Activated naive CD4-positive, alpha-beta T cell treated with anti-CD3 and anti-CD28 coated beads for 36 hours (primary cell): Measurements from ENCODE around the gene CYP4V2. TPM values are rescaled to one million over a fixed set of nuclear protein-coding genes. Genes with fewer than 3 reads are reported as not detected.

Source experiments
- CTCF ChIA-PET: fragments of 350-600 bp; sonication (Branson Sonifier 250); formaldehyde crosslinking; loops from one replicate; lab custom pipeline; 2021; ENCODE audit warnings: antibody characterized with exemption; lab: Charles Lee
- DNase-seq: peaks from one replicate; pipeline ENCODE4 v3.0.0-alpha.2; 2020
- H3K27ac Mint-ChIP-seq: one replicate; pipeline ENCODE4 v1.8.0; 2021; ENCODE audit warnings: mild to moderate bottlenecking, mixed read lengths
- H3K27me3 Mint-ChIP-seq: one replicate; pipeline ENCODE4 v1.8.0; 2021; ENCODE audit warnings: low read depth, mixed read lengths
- H3K36me3 Mint-ChIP-seq: one replicate; pipeline ENCODE4 v1.8.0; 2021; ENCODE audit warnings: low read depth, mixed read lengths
- H3K4me1 Mint-ChIP-seq: one replicate; pipeline ENCODE4 v1.8.0; 2021; ENCODE audit warnings: low read depth, mixed read lengths
- H3K4me3 Mint-ChIP-seq: one replicate; pipeline ENCODE4 v1.8.0; 2021; ENCODE audit warnings: mild to moderate bottlenecking, moderate library complexity, mixed read lengths
- H3K9me3 Mint-ChIP-seq: one replicate; pipeline ENCODE4 v1.8.0; 2021; ENCODE audit warnings: mixed read lengths
- intact Hi-C: fragments of 100-400 bp; cut with micrococcal nuclease; formaldehyde crosslinking; loops from one replicate; pipeline ENCODE4 v1.15.1; 2023
- total RNA-seq, 2 experiments: library from RNA; stranded (reverse); gene quantifications; one replicate each; pipeline ENCODE4 v1.2.3, GENCODE V29; 2021

CYP4V2 gene
- 1 to 10 TPM; 3.3 TPM for total RNA-seq

GRCh38 chr4:186191200-186192065, at the start of gene CYP4V2:
Gene CYP4V2 (plus strand): TSS chr4:186191567. CDS start chr4:186191824, 257 bp downstream.
- peaks cover 33% of the 10 kb centered on the region for H3K4me1 Mint-ChIP-seq
- H3K27ac Mint-ChIP-seq: peak within 1 kb of the TSS; percentile 92

GRCh38 chr4:186144198-186144945, 47.0 kb upstream of the CYP4V2 start:
- intact Hi-C loops: loop anchor here (2.0 to 5.0 kb wide), 3 partner anchors 37 to 58 kb away; partner anchors contain the start of gene CYP4V2
- Mint-ChIP-seq H3K36me3 (no peaks in the 10 kb centered on the region), H3K9me3 (no peaks in the 10 kb centered on the region), H3K4me3 (peak overlapping the region; percentile 65), H3K27ac (no peak overlapping the region), H3K27me3 (peaks cover 37% of the 10 kb centered on the region), H3K4me1 (peaks cover 2% of the 10 kb centered on the region)
- CTCF ChIA-PET: no interaction called here
- peak; percentile 22 for DNase-seq

More at GRCh38 chr4:186191200-186192065, at the start of gene CYP4V2:
- Mint-ChIP-seq H3K27me3 (no peaks in the 10 kb centered on the region), H3K36me3 (peaks cover 13% of the 10 kb centered on the region), H3K9me3 (no peaks in the 10 kb centered on the region), H3K4me3 (peak within 1 kb of the TSS; percentile 86)
- intact Hi-C loops: loop anchor here (1.0 to 5.0 kb wide), 8 partner anchors 11 to 795 kb away; partner anchors contain the start of genes ANKRD37, CCDC110, FAM149A and UFSP2
- CTCF ChIA-PET: interaction anchor here (5.9 kb wide), 1 partner anchor 12 kb away, joined by 44 read pairs; no protein-coding TSS in a partner anchor
- DNase-seq: peak; percentile 88

GRCh38 chr4:186144946-186145569, 46.3 kb upstream of the CYP4V2 start:
- Mint-ChIP-seq H3K36me3 (no peaks in the 10 kb centered on the region), H3K4me3 (peak overlapping the region; percentile 68), H3K4me1 (peaks cover 2% of the 10 kb centered on the region), H3K9me3 (no peaks in the 10 kb centered on the region), H3K27ac (no peak overlapping the region), H3K27me3 (peaks cover 37% of the 10 kb centered on the region)
- intact Hi-C loops: loop anchor here (2.0 to 5.0 kb wide), 3 partner anchors 38 to 58 kb away; partner anchors contain the start of gene CYP4V2
- DNase-seq: peak; percentile 8
- CTCF ChIA-PET: interaction anchor here (0.7 kb wide), 1 partner anchor 41 kb away, joined by 6 read pairs; no protein-coding TSS in a partner anchor

- Mint-ChIP-seq H3K36me3 (no peaks in the 10 kb centered on the region), H3K27ac (no peak overlapping the region), H3K9me3 (no peaks in the 10 kb centered on the region), H3K4me3 (no peak overlapping the region), H3K4me1 (peaks cover 2% of the 10 kb centered on the region), H3K27me3 (peaks cover 37% of the 10 kb centered on the region)
- intact Hi-C loops: no loop called here
- no peak for DNase-seq
- CTCF ChIA-PET: interaction anchor here (0.7 to 1.3 kb wide), 2 partner anchors 10 to 274 kb away, joined by 3 to 10 read pairs; no protein-coding TSS in a partner anchor
Observed at GRCh38 chr4:186146458-186146857, 44.9 kb upstream of the CYP4V2 start.

- intact Hi-C loops: no loop called here
- no peaks in the 10 kb centered on the region for H3K36me3 Mint-ChIP-seq
- CTCF ChIA-PET: no interaction called here
- H3K27ac Mint-ChIP-seq: no peak overlapping the region
- DNase-seq: no peak
- H3K4me1 Mint-ChIP-seq: peaks cover 2% of the 10 kb centered on the region
- peaks cover 42% of the 10 kb centered on the region for H3K27me3 Mint-ChIP-seq
- no peak overlapping the region for H3K4me3 Mint-ChIP-seq
- H3K9me3 Mint-ChIP-seq: no peaks in the 10 kb centered on the region
Observed at GRCh38 chr4:186148336-186148975, 42.9 kb upstream of the CYP4V2 start.

- DNase-seq: peak; percentile 50
- no peaks in the 10 kb centered on the region for H3K9me3 Mint-ChIP-seq
- CTCF ChIA-PET: interaction anchor here (0.7 to 1.4 kb wide), 7 partner anchors 10 to 287 kb away, joined by 3 to 5 read pairs (median 3); no protein-coding TSS in a partner anchor
- no peak overlapping the region for H3K4me3 Mint-ChIP-seq
- H3K36me3 Mint-ChIP-seq: no peaks in the 10 kb centered on the region
- H3K27me3 Mint-ChIP-seq: peaks cover 36% of the 10 kb centered on the region
- intact Hi-C loops: no loop called here
- no peak overlapping the region for H3K27ac Mint-ChIP-seq
- no peaks in the 10 kb centered on the region for H3K4me1 Mint-ChIP-seq
Observed at GRCh38 chr4:186149872-186150271, 41.5 kb upstream of the CYP4V2 start.

- peaks cover 4% of the 10 kb centered on the region for H3K4me1 Mint-ChIP-seq
- no peaks in the 10 kb centered on the region for H3K36me3 Mint-ChIP-seq
- no peak overlapping the region for H3K4me3 Mint-ChIP-seq
- no peak overlapping the region for H3K27ac Mint-ChIP-seq
- CTCF ChIA-PET: interaction anchor here (1.1 to 1.4 kb wide), 3 partner anchors 9 to 19 kb away, joined by 3 to 4 read pairs (median 4); no protein-coding TSS in a partner anchor
- DNase-seq: no peak
- intact Hi-C loops: no loop called here
- peaks cover 27% of the 10 kb centered on the region for H3K27me3 Mint-ChIP-seq
- no peaks in the 10 kb centered on the region for H3K9me3 Mint-ChIP-seq
Observed at GRCh38 chr4:186150926-186151325, 40.4 kb upstream of the CYP4V2 start.

GRCh38 chr4:186151499-186151898, 39.9 kb upstream of the CYP4V2 start:
- H3K4me3 Mint-ChIP-seq: no peak overlapping the region
- H3K27ac Mint-ChIP-seq: no peak overlapping the region
- CTCF ChIA-PET: interaction anchor here (1.3 kb wide), 1 partner anchor 14 kb away, joined by 4 read pairs; no protein-coding TSS in a partner anchor
- no peaks in the 10 kb centered on the region for H3K9me3 Mint-ChIP-seq
- H3K27me3 Mint-ChIP-seq: peaks cover 21% of the 10 kb centered on the region
- no peak for DNase-seq
- intact Hi-C loops: no loop called here
- H3K36me3 Mint-ChIP-seq: no peaks in the 10 kb centered on the region
- peaks cover 4% of the 10 kb centered on the region for H3K4me1 Mint-ChIP-seq

- Mint-ChIP-seq H3K9me3 (no peaks in the 10 kb centered on the region), H3K27ac (no peak overlapping the region), H3K36me3 (no peaks in the 10 kb centered on the region), H3K27me3 (peaks cover 4% of the 10 kb centered on the region), H3K4me1 (peaks cover 8% of the 10 kb centered on the region), H3K4me3 (no peak overlapping the region)
- intact Hi-C loops: no loop called here
- DNase-seq: no peak
- CTCF ChIA-PET: no interaction called here
Observed at GRCh38 chr4:186158021-186158813, 33.1 kb upstream of the CYP4V2 start.

GRCh38 chr4:186158966-186159365, 32.4 kb upstream of the CYP4V2 start:
- intact Hi-C loops: no loop called here
- H3K36me3 Mint-ChIP-seq: no peaks in the 10 kb centered on the region
- no peaks in the 10 kb centered on the region for H3K27me3 Mint-ChIP-seq
- no peak overlapping the region for H3K27ac Mint-ChIP-seq
- peaks cover 8% of the 10 kb centered on the region for H3K4me1 Mint-ChIP-seq
- CTCF ChIA-PET: interaction anchor here (1.2 kb wide), 1 partner anchor 9 kb away, joined by 4 read pairs; no protein-coding TSS in a partner anchor
- no peak overlapping the region for H3K4me3 Mint-ChIP-seq
- H3K9me3 Mint-ChIP-seq: no peaks in the 10 kb centered on the region
- DNase-seq: no peak
